HFFc6 (cell line): ENCODE results near the gene CENPU. TPM values are rescaled to one million over a fixed set of nuclear protein-coding genes. Genes with fewer than 3 reads are reported as not detected.

ENCODE experiments used
- DNase-seq: peaks from one replicate; pipeline ENCODE4 v3.0.0-alpha.2; 2018
- H3K27ac Mint-ChIP-seq: 2 replicates; pipeline ENCODE4 v1.8.0; 2020; ENCODE audit warnings: mild to moderate bottlenecking, mixed read lengths
- H3K27me3 Mint-ChIP-seq: 2 replicates; pipeline ENCODE4 v1.8.0; 2021; ENCODE audit warnings: mild to moderate bottlenecking, moderate library complexity, mixed read lengths; ENCODE audit not compliant: insufficient read depth
- H3K36me3 Mint-ChIP-seq: 2 replicates; pipeline ENCODE4 v1.8.0; 2021; ENCODE audit warnings: low read depth, mixed read lengths
- H3K4me1 Mint-ChIP-seq: 2 replicates; pipeline ENCODE4 v1.8.0; 2020; ENCODE audit warnings: low read depth, mixed read lengths
- H3K4me3 Mint-ChIP-seq: 2 replicates; pipeline ENCODE4 v1.8.0; 2020; ENCODE audit warnings: mild to moderate bottlenecking, moderate library complexity, mixed read lengths
- H3K9me3 Mint-ChIP-seq: 2 replicates; pipeline ENCODE4 v1.8.0; 2020; ENCODE audit warnings: mild to moderate bottlenecking, mixed read lengths
- CTCF ChIP-seq: fragments of 200-600 bp; sonication (generic); IDR thresholded peaks from 2 replicates; pipeline ENCODE4 v1.5.0; 2021; ENCODE audit warnings: antibody characterized with exemption, mild to moderate bottlenecking
- total RNA-seq, 6 experiments: library from RNA; stranded (reverse); fragmentation: NEBNext Ultra II Directional; extraction: Animal tissue kit (Norgen Biotek cat#: 25700); gene quantifications; 2 replicates in 1 of 6; 3 replicates in 5 of 6; pipeline ENCODE4 v1.2.3, GENCODE V29; 2021

The CENPU gene
- total RNA-seq, 6 experiments from 2014 or later, result 8.8 to 19.1 (median 17.0) TPM

- H3K4me1 Mint-ChIP-seq, result peaks cover 24% of the 10 kb centered on the region
- no peaks in the 10 kb centered on the region for H3K9me3 Mint-ChIP-seq
- no peak overlapping the region for H3K4me3 Mint-ChIP-seq
- peaks cover 24% of the 10 kb centered on the region for H3K36me3 Mint-ChIP-seq
- H3K27me3 Mint-ChIP-seq, result no peaks in the 10 kb centered on the region
- no peak for DNase-seq
- TF ChIP-seq CTCF, result no peak
- peak overlapping the region; percentile 26; the same call in 1 of the 2 replicates for H3K27ac Mint-ChIP-seq
These were observed 38.6 kb downstream of the CENPU start for GRCh38 chr4:184695178-184695896.

- Mint-ChIP-seq H3K27me3 (no peaks in the 10 kb centered on the region), H3K4me1 (peaks cover 20% of the 10 kb centered on the region), H3K36me3 (peaks cover 24% of the 10 kb centered on the region), H3K4me3 (no peak overlapping the region), H3K9me3 (no peaks in the 10 kb centered on the region), H3K27ac (no peak overlapping the region)
- no peak for TF ChIP-seq CTCF
- DNase-seq, result no peak
These were observed 39.4 kb downstream of the CENPU start for GRCh38 chr4:184694412-184694956.

GRCh38 chr4:184693056-184693455 lies 40.8 kb downstream of the CENPU start:
- TF ChIP-seq CTCF, result no peak
- DNase-seq, result no peak
- Mint-ChIP-seq H3K4me1 (peaks cover 35% of the 10 kb centered on the region), H3K27me3 (no peaks in the 10 kb centered on the region), H3K9me3 (no peaks in the 10 kb centered on the region), H3K27ac (no peak overlapping the region), H3K4me3 (no peak overlapping the region), H3K36me3 (peaks cover 24% of the 10 kb centered on the region)

DNA sequence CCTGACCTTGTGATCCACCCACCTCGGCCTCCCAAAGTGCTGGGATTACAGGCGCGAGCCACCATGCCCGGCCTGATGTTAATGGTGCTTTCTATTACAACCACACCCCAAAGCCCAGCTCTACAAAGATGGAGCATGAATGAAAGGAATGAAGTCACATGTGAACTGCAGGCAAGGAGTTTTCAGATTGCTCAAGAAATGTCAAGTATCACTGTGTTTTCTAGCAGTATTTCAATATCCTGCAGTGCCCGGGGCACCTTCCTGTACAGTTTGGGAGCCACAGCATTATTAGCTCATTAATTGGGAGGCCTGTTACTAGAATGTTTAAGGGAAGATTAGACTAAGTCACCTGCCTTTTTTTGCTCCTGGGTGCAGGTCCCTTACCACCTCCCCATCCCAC lies 44.2 kb downstream of the CENPU start:
- no peaks in the 10 kb centered on the region for H3K9me3 Mint-ChIP-seq
- H3K27ac Mint-ChIP-seq, result peak overlapping the region; percentile 69; the same call in 1 of the 2 replicates

GRCh38 chr4:184688447-184688846 lies 45.4 kb downstream of the CENPU start:
- H3K9me3 Mint-ChIP-seq, result no peaks in the 10 kb centered on the region
- no peaks in the 10 kb centered on the region for H3K27me3 Mint-ChIP-seq
- peak; percentile 90 for DNase-seq
- peaks cover 36% of the 10 kb centered on the region for H3K4me1 Mint-ChIP-seq
- H3K4me3 Mint-ChIP-seq, result peak overlapping the region; percentile 40
- no peak for TF ChIP-seq CTCF
- peaks cover 14% of the 10 kb centered on the region for H3K36me3 Mint-ChIP-seq
- H3K27ac Mint-ChIP-seq, result peak overlapping the region; percentile 86

More for the DNA sequence above, 44.2 kb downstream of the CENPU start:
- Mint-ChIP-seq H3K36me3 (peaks cover 21% of the 10 kb centered on the region), H3K27me3 (no peaks in the 10 kb centered on the region), H3K4me1 (peaks cover 30% of the 10 kb centered on the region), H3K4me3 (no peak overlapping the region)
- no peak for DNase-seq
- no peak for TF ChIP-seq CTCF
